ENCODE results near the gene IBA57. TPM values are rescaled to one million over a fixed set of nuclear protein-coding genes. Genes with fewer than 3 reads are reported as not detected.

The IBA57 gene
- polyA plus RNA-seq, 1 donor (not counting 4 experiments of a cell fraction or from before 2014, with no cell fraction given) = 1.5 TPM

DNA sequence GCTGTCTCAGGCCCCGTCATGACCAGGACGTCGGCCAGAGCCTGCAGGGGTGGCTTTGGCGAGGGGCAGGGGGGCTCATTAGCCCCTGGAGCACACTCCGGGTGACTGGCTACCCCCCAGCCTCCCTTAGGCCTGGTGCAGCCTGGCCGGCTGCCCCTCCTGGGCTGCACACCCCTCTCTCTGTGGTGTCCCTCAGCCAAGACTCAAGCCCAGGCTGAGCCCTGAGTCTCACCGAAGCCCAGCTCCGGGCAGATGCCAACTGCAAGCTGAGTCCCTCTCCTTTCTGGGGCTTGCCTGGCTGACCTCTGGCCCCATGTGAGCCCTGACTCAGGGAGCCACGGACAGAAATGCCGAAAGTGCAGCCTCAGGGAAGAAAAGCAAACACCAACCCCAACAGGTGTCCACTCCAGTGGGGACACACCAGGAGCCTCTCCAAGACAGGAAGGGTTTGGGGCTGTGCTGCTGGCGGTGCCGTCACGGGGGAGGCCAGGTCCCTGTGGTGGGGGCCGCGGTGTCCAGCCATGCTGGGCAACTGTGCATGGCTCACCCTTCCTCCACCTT lies 5.3 kb upstream of the IBA57 start:
- H3K79me2 ChIP-seq (ENCODE audit: control insufficient read depth, insufficient read depth, low read length) = no peaks in the 10 kb centered on the region
- H3K27ac ChIP-seq (ENCODE audit: control insufficient read depth, insufficient read depth, low read length) = no peak overlapping the region
- no peaks in the 10 kb centered on the region for H4K20me1 ChIP-seq (ENCODE audit: control insufficient read depth, extremely low read depth, insufficient read depth, low read length)
- TF ChIP-seq EZH2 (IDR thresholded peaks at IDR 0.05; ENCODE audit: low read length) = no peak
- TF ChIP-seq, protein P1, sequence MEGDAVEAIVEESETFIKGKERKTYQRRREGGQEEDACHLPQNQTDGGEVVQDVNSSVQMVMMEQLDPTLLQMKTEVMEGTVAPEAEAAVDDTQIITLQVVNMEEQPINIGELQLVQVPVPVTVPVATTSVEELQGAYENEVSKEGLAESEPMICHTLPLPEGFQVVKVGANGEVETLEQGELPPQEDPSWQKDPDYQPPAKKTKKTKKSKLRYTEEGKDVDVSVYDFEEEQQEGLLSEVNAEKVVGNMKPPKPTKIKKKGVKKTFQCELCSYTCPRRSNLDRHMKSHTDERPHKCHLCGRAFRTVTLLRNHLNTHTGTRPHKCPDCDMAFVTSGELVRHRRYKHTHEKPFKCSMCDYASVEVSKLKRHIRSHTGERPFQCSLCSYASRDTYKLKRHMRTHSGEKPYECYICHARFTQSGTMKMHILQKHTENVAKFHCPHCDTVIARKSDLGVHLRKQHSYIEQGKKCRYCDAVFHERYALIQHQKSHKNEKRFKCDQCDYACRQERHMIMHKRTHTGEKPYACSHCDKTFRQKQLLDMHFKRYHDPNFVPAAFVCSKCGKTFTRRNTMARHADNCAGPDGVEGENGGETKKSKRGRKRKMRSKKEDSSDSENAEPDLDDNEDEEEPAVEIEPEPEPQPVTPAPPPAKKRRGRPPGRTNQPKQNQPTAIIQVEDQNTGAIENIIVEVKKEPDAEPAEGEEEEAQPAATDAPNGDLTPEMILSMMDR (optimal IDR thresholded peaks at IDR 0.05 in 1 of 3, IDR thresholded peaks at IDR 0.05 in 1 of 3, conservative IDR thresholded peaks at IDR 0.05 in 1 of 3; ENCODE audit: extremely low read depth in 1 of 3, insufficient read depth in 2 of 3, low read length in 3 of 3) = no peak
- dilution Hi-C loops (cut with MboI; ENCODE audit: extremely low pct_ligation_motif_present, low sequenced_read_pairs) = no loop called here
- FAIRE-seq = no peak
- H3K9me3 ChIP-seq (ENCODE audit: control insufficient read depth, low read depth, low read length) = no peaks in the 10 kb centered on the region
- no peak overlapping the region for H3K9ac ChIP-seq (ENCODE audit: control insufficient read depth, extremely low read depth, insufficient read depth, low read length)
- H2AFZ ChIP-seq (ENCODE audit: control insufficient read depth, low read length) = no peak overlapping the region
- no peaks in the 10 kb centered on the region for H3K27me3 ChIP-seq (ENCODE audit: control insufficient read depth, extremely low read depth, insufficient read depth, low read length)
- H3K4me2 ChIP-seq (ENCODE audit: control insufficient read depth, extremely low read depth, insufficient read depth, low read depth, low read length) = no peak overlapping the region
- H3K9me1 ChIP-seq (ENCODE audit: control insufficient read depth, extremely low read depth, insufficient read depth, low read length) = no peaks in the 10 kb centered on the region
- peaks cover 46% of the 10 kb centered on the region for H3K4me1 ChIP-seq (ENCODE audit: control insufficient read depth, extremely low read depth, insufficient read depth, low read length)
- no peaks in the 10 kb centered on the region for H3K36me3 ChIP-seq (ENCODE audit: control insufficient read depth in 2 of 2, extremely low read depth in 1 of 2, insufficient read depth in 2 of 2, low read length in 2 of 2)
- H3K4me3 ChIP-seq (ENCODE audit: control insufficient read depth in 2 of 3, extremely low read depth in 1 of 3, insufficient read depth in 2 of 3, low read depth in 1 of 3, low read length in 3 of 3) = no peak overlapping the region
- no peak for DNase-seq (ENCODE audit: low read depth, low spot score)

DNA sequence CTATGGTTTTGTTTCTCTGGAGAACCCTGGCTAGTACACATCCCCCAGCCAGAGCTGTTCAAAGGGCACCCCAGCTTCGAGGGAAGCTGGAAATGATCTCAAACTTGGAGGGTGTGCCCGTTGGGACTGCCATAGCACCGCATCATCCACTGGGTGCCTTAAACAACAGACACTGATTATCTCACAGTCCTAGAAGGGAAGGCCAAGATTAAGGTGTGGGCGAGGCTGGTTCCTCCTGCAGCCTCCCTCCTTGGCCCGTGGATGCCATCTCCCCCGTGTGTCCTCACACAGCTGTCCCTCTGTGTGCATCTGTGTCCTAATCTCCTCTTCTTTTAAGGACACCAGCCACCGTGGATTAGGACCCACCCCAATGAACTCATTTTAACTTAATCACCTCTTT lies 4.2 kb upstream of the IBA57 start:
- Histone ChIP-seq H3K4me1 (ENCODE audit: control insufficient read depth, extremely low read depth, insufficient read depth, low read length) (peaks cover 43% of the 10 kb centered on the region), H3K4me2 (ENCODE audit: control insufficient read depth, extremely low read depth, insufficient read depth, low read depth, low read length) (peak overlapping the region; percentile 85), H3K9ac (ENCODE audit: control insufficient read depth, extremely low read depth, insufficient read depth, low read length) (peak overlapping the region; percentile 87), H3K36me3 (ENCODE audit: control insufficient read depth in 2 of 2, extremely low read depth in 1 of 2, insufficient read depth in 2 of 2, low read length in 2 of 2) (no peaks in the 10 kb centered on the region), H3K9me3 (ENCODE audit: control insufficient read depth, low read depth, low read length) (no peaks in the 10 kb centered on the region), H3K9me1 (ENCODE audit: control insufficient read depth, extremely low read depth, insufficient read depth, low read length) (no peaks in the 10 kb centered on the region), H3K27ac (ENCODE audit: control insufficient read depth, insufficient read depth, low read length) (peak overlapping the region; percentile 93), H3K79me2 (ENCODE audit: control insufficient read depth, insufficient read depth, low read length) (peaks cover 2% of the 10 kb centered on the region), H2AFZ (ENCODE audit: control insufficient read depth, low read length) (no peak overlapping the region), H4K20me1 (ENCODE audit: control insufficient read depth, extremely low read depth, insufficient read depth, low read length) (no peaks in the 10 kb centered on the region), H3K4me3 (ENCODE audit: control insufficient read depth in 2 of 3, extremely low read depth in 1 of 3, insufficient read depth in 2 of 3, low read depth in 1 of 3, low read length in 3 of 3) (no peak overlapping the region), H3K27me3 (ENCODE audit: control insufficient read depth, extremely low read depth, insufficient read depth, low read length) (no peaks in the 10 kb centered on the region)
- FAIRE-seq = peak; percentile 44
- DNase-seq (ENCODE audit: low read depth, low spot score) = no peak
- TF ChIP-seq, protein P1 (optimal IDR thresholded peaks at IDR 0.05 in 1 of 3, IDR thresholded peaks at IDR 0.05 in 1 of 3, conservative IDR thresholded peaks at IDR 0.05 in 1 of 3; ENCODE audit: extremely low read depth in 1 of 3, insufficient read depth in 2 of 3, low read length in 3 of 3) = no peak
- no peak for TF ChIP-seq EZH2 (IDR thresholded peaks at IDR 0.05; ENCODE audit: low read length)
- dilution Hi-C loops (cut with MboI; ENCODE audit: extremely low pct_ligation_motif_present, low sequenced_read_pairs) = no loop called here

Measured in keratinocyte (primary cell).